BLaER1 treated with 17β-estradiol and CSF1 and Interleukin-3, amounts not matched to agents 10 nM and 100 nM (cell line): ENCODE data around the gene ABHD10.

ENCODE experiments used
- H3K27ac ChIP-seq, 11 experiments: shearing (Covaris generic); formaldehyde crosslinking; 2 replicates each; pipeline ENCODE4 v1.8.1; 2022
- H3K27me3 ChIP-seq, 11 experiments: shearing (Covaris generic); formaldehyde crosslinking; 2 replicates each; pipeline ENCODE4 v1.8.1; 2022
- H3K36me3 ChIP-seq, 11 experiments: shearing (Covaris generic); formaldehyde crosslinking; 2 replicates each; pipeline ENCODE4 v1.8.1; 2022
- H3K4me1 ChIP-seq, 10 experiments: shearing (Covaris generic); formaldehyde crosslinking; 2 replicates each; pipeline ENCODE4 v1.8.1; 2022
- H3K4me2 ChIP-seq, 11 experiments: shearing (Covaris generic); formaldehyde crosslinking; 2 replicates each; pipeline ENCODE4 v1.8.1; 2022
- H3K4me3 ChIP-seq, 10 experiments: shearing (Covaris generic); formaldehyde crosslinking; 2 replicates each; pipeline ENCODE4 v1.8.1; 2022
- H3K9ac ChIP-seq, 11 experiments: shearing (Covaris generic); formaldehyde crosslinking; 2 replicates each; pipeline ENCODE4 v1.8.1; 2022
- H3K9me3 ChIP-seq, 11 experiments: shearing (Covaris generic); formaldehyde crosslinking; replicated peaks in 1 of 11; 2 replicates each; pipeline ENCODE4 v1.8.1; 2022
- H4K20me1 ChIP-seq, 11 experiments: shearing (Covaris generic); formaldehyde crosslinking; 2 replicates each; pipeline ENCODE4 v1.8.1; 2022
- Cebpa-rat ChIP-seq, 11 experiments: shearing (Covaris generic); IDR thresholded peaks; 2 replicates each; pipeline ENCODE4 v1.8.1; 2022

Gene ABHD10

GRCh38 chr3:112002096-112002971, 23.5 kb downstream of the ABHD10 start:
- no peaks in the 10 kb centered on the region for H3K36me3 ChIP-seq
- no peak for TF ChIP-seq Cebpa-rat (IDR thresholded peaks at IDR 0.05)
- peaks cover 10 to 19% (median 13%) of the 10 kb centered on the region in 10 experiments; a peak in 16 of 20 replicates for H3K4me1 ChIP-seq
- peaks cover 0 to 6% (median 0%) of the 10 kb centered on the region in 11 experiments; a peak in 1 of 22 replicates for H4K20me1 ChIP-seq
- peaks cover 0 to 7% (median 0%) of the 10 kb centered on the region in 11 experiments; a peak in 2 of 22 replicates for H3K9me3 ChIP-seq
- H3K9ac ChIP-seq: no peak overlapping the region
- H3K4me3 ChIP-seq: no peak overlapping the region
- H3K4me2 ChIP-seq: peak overlapping the region in 10 of 11 experiments; percentile 4 to 45 (median 28); a peak in 13 of 22 replicates
- no peak overlapping the region for H3K27ac ChIP-seq
- H3K27me3 ChIP-seq: peaks cover 39 to 48% (median 44%) of the 10 kb centered on the region in 11 experiments

GRCh38 chr3:112003321-112004080, 24.7 kb downstream of the ABHD10 start:
- H3K27me3 ChIP-seq: peaks cover 28 to 36% (median 32%) of the 10 kb centered on the region in 11 experiments
- no peak overlapping the region for H3K4me3 ChIP-seq
- H3K9me3 ChIP-seq: peaks cover 0 to 7% (median 0%) of the 10 kb centered on the region in 11 experiments; a peak in 2 of 22 replicates
- H3K4me1 ChIP-seq: peaks cover 9 to 19% (median 13%) of the 10 kb centered on the region in 10 experiments; a peak in 16 of 20 replicates
- H4K20me1 ChIP-seq: peaks cover 0 to 6% (median 0%) of the 10 kb centered on the region in 11 experiments; a peak in 1 of 22 replicates
- H3K9ac ChIP-seq: no peak overlapping the region
- no peak for TF ChIP-seq Cebpa-rat (IDR thresholded peaks at IDR 0.05)
- H3K36me3 ChIP-seq: no peaks in the 10 kb centered on the region
- no peak overlapping the region for H3K27ac ChIP-seq
- peak overlapping the region in 2 of 11 experiments; percentile 36 to 45; a peak in 1 of 22 replicates for H3K4me2 ChIP-seq

GRCh38 chr3:112004187-112004586, 25.4 kb downstream of the ABHD10 start:
- no peak overlapping the region for H3K9ac ChIP-seq
- H4K20me1 ChIP-seq: peaks cover 0 to 6% (median 0%) of the 10 kb centered on the region in 11 experiments; a peak in 1 of 22 replicates
- no peak overlapping the region for H3K4me2 ChIP-seq
- no peaks in the 10 kb centered on the region for H3K36me3 ChIP-seq
- no peak for TF ChIP-seq Cebpa-rat (IDR thresholded peaks at IDR 0.05)
- peaks cover 21 to 29% (median 25%) of the 10 kb centered on the region in 11 experiments for H3K27me3 ChIP-seq
- H3K9me3 ChIP-seq: peaks cover 0 to 6% (median 0%) of the 10 kb centered on the region in 11 experiments; a peak in 2 of 22 replicates
- no peak overlapping the region for H3K27ac ChIP-seq
- H3K4me3 ChIP-seq: no peak overlapping the region
- peaks cover 6 to 15% (median 9%) of the 10 kb centered on the region in 10 experiments; a peak in 15 of 20 replicates for H3K4me1 ChIP-seq

GRCh38 chr3:112004669-112005068, 25.8 kb downstream of the ABHD10 start:
- H3K4me2 ChIP-seq: no peak overlapping the region
- no peak for TF ChIP-seq Cebpa-rat (IDR thresholded peaks at IDR 0.05)
- H4K20me1 ChIP-seq: peaks cover 0 to 6% (median 0%) of the 10 kb centered on the region in 11 experiments; a peak in 1 of 22 replicates

GRCh38 chr3:112005091-112005672, 26.4 kb downstream of the ABHD10 start:
- H3K9ac ChIP-seq: no peak overlapping the region
- TF ChIP-seq Cebpa-rat (IDR thresholded peaks at IDR 0.05): no peak
- H3K4me2 ChIP-seq: no peak overlapping the region
- peaks cover 2 to 12% (median 7%) of the 10 kb centered on the region in 10 experiments; a peak in 16 of 20 replicates for H3K4me1 ChIP-seq
- H3K4me3 ChIP-seq: no peak overlapping the region
- H3K36me3 ChIP-seq: no peaks in the 10 kb centered on the region
- no peaks in the 10 kb centered on the region for H3K9me3 ChIP-seq
- H3K27ac ChIP-seq: no peak overlapping the region
- peaks cover 11 to 19% (median 15%) of the 10 kb centered on the region in 11 experiments for H3K27me3 ChIP-seq
- H4K20me1 ChIP-seq: peaks cover 0 to 6% (median 0%) of the 10 kb centered on the region in 11 experiments; a peak in 1 of 22 replicates

More at GRCh38 chr3:112004669-112005068, 25.8 kb downstream of the ABHD10 start:
- peaks cover 0 to 2% (median 0%) of the 10 kb centered on the region in 11 experiments; a peak in 2 of 22 replicates for H3K9me3 ChIP-seq
- no peak overlapping the region for H3K4me3 ChIP-seq
- no peaks in the 10 kb centered on the region for H3K36me3 ChIP-seq
- H3K27me3 ChIP-seq: peaks cover 16 to 25% (median 21%) of the 10 kb centered on the region in 11 experiments
- H3K27ac ChIP-seq: no peak overlapping the region
- H3K4me1 ChIP-seq: peaks cover 2 to 13% (median 6%) of the 10 kb centered on the region in 10 experiments; a peak in 15 of 20 replicates
- no peak overlapping the region for H3K9ac ChIP-seq

- Histone ChIP-seq H4K20me1 (no peaks in the 10 kb centered on the region), H3K4me1 (peaks cover 2 to 28% (median 24%) of the 10 kb centered on the region in 10 experiments; a peak in 18 of 20 replicates), H3K4me2 (no peak overlapping the region), H3K36me3 (no peaks in the 10 kb centered on the region), H3K9me3 (peaks cover 0 to 3% (median 0%) of the 10 kb centered on the region in 11 experiments; a peak in 4 of 22 replicates), H3K27me3 (no peaks in the 10 kb centered on the region), H3K4me3 (no peak overlapping the region), H3K27ac (no peak overlapping the region), H3K9ac (no peak overlapping the region)
- no peak for TF ChIP-seq Cebpa-rat (IDR thresholded peaks at IDR 0.05)
These were observed 28.8 kb downstream of the ABHD10 start for GRCh38 chr3:112007633-112008032.

- Histone ChIP-seq H3K9me3 (peaks cover 0 to 3% (median 0%) of the 10 kb centered on the region in 11 experiments; a peak in 4 of 22 replicates), H4K20me1 (no peaks in the 10 kb centered on the region), H3K9ac (no peak overlapping the region), H3K4me2 (no peak overlapping the region), H3K4me3 (no peak overlapping the region), H3K4me1 (peaks cover 0 to 35% (median 32%) of the 10 kb centered on the region in 10 experiments; a peak in 16 of 20 replicates), H3K36me3 (no peaks in the 10 kb centered on the region), H3K27me3 (no peaks in the 10 kb centered on the region), H3K27ac (no peak overlapping the region)
- TF ChIP-seq Cebpa-rat (IDR thresholded peaks at IDR 0.05): no peak
These were observed 30.8 kb downstream of the ABHD10 start for GRCh38 chr3:112009670-112010069.

- no peaks in the 10 kb centered on the region for H3K36me3 ChIP-seq
- H3K4me1 ChIP-seq: peaks cover 0 to 35% (median 32%) of the 10 kb centered on the region in 10 experiments; a peak in 16 of 20 replicates
- no peaks in the 10 kb centered on the region for H4K20me1 ChIP-seq
These were observed 31.8 kb downstream of the ABHD10 start for GRCh38 chr3:112010636-112011035.

More at GRCh38 chr3:112010636-112011035, 31.8 kb downstream of the ABHD10 start:
- H3K9me3 ChIP-seq: peaks cover 0 to 3% (median 0%) of the 10 kb centered on the region in 11 experiments; a peak in 4 of 22 replicates
- no peaks in the 10 kb centered on the region for H3K27me3 ChIP-seq
- H3K9ac ChIP-seq: peak overlapping the region in 1 of 11 experiments; percentile 11; a peak in 1 of 22 replicates
- no peak overlapping the region for H3K27ac ChIP-seq
- H3K4me3 ChIP-seq: no peak overlapping the region
- peak overlapping the region in 8 of 11 experiments; percentile 4 to 71 (median 58); a peak in 15 of 22 replicates for H3K4me2 ChIP-seq
- no peak for TF ChIP-seq Cebpa-rat (IDR thresholded peaks at IDR 0.05)
